AG09319 (cell line): Measurements from ENCODE around the gene ANKRD33.
"Not testable (repeated sequence)": the region's sequence is repeated elsewhere in the genome, so short reads cannot be mapped to it uniquely, and the experiment has no call there.

Source experiments
- DNase-seq: peaks from one replicate; pipeline ENCODE4 v3.0.0-alpha.2; 2010; ENCODE audit warnings: low read depth; ENCODE audit errors: extremely low read depth
- CTCF ChIP-seq: IDR thresholded peaks from 2 replicates; pipeline ENCODE4 v1.5.1; 2011; ENCODE audit warnings: low read depth, mild to moderate bottlenecking, inconsistent platforms, low read length, moderate library complexity

ANKRD33 gene

GRCh38 chr12:51883998-51884675, 3.8 kb upstream of the ANKRD33 start:
- no peak for TF ChIP-seq CTCF
- DNase-seq, result no peak

- no peak for TF ChIP-seq CTCF
- no peak for DNase-seq
Observed at GRCh38 chr12:51884676-51885229, 3.1 kb upstream of the ANKRD33 start.

GRCh38 chr12:51885294-51886020, 2.4 kb upstream of the ANKRD33 start:
- DNase-seq, result not testable (repeated sequence)

GRCh38 chr12:51886021-51886710, 1.7 kb upstream of the ANKRD33 start:
- TF ChIP-seq CTCF, result no peak
- peak; percentile 88 for DNase-seq

- no peak for DNase-seq
- no peak for TF ChIP-seq CTCF
Observed at GRCh38 chr12:51888316-51889215, 663 bp downstream of the ANKRD33 start.

- TF ChIP-seq CTCF, result peak; percentile 22
- no peak for DNase-seq
Observed at GRCh38 chr12:51889216-51890132, 1.6 kb downstream of the ANKRD33 start.
